Caco-2 (cell line): Measurements from ENCODE around the gene ARL11. TPM values are rescaled to one million over a fixed set of nuclear protein-coding genes. Genes with fewer than 3 reads are reported as not detected.

Experiments
- BruUV-seq: library from RNA; stranded (reverse); fragments of 400-500 nt; replicated peaks from 2 replicates; lab custom pipeline; 2021; lab: Mats Ljungman, UMichigan
- CTCF ChIA-PET: fragments of 300-600 bp; sonication (Branson Sonifier 250); formaldehyde crosslinking; loops from one replicate; lab custom pipeline; 2022; ENCODE audit warnings: antibody characterized with exemption; lab: Charles Lee
- POLR2A ChIA-PET: fragments of 300-600 bp; sonication (Branson Sonifier 250); formaldehyde crosslinking; loops from one replicate; lab custom pipeline; 2022; ENCODE audit warnings: antibody characterized with exemption; lab: Charles Lee
- DNase-seq, 2 experiments: peaks; one replicate each; pipeline versions ENCODE4 v3.0.0 to v3.0.0-alpha.2; 2020 to 2022
- H3K27me3 ChIP-seq: replicated peaks from 2 replicates; pipeline ENCODE4 v1.6.0; 2011; ENCODE audit warnings: low read length; ENCODE audit not compliant: control insufficient read depth, insufficient read depth
- H3K36me3 ChIP-seq: 2 replicates; pipeline ENCODE4 v1.5.1; 2011; ENCODE audit warnings: low read length; ENCODE audit not compliant: control insufficient read depth, insufficient read depth
- H3K4me1 ChIP-seq: fragments of 250-450 bp; sonication (Bioruptor Pico); 2 replicates; pipeline ENCODE4 v1.5.1; 2020; ENCODE audit warnings: mild to moderate bottlenecking
- H3K4me3 ChIP-seq: 2 replicates; pipeline ENCODE4 v1.5.1; 2011; ENCODE audit warnings: low read depth, mild to moderate bottlenecking, control low read depth, low read length
- H3K9me3 ChIP-seq: fragments of 250-450 bp; sonication (Bioruptor Pico); 2 replicates; pipeline ENCODE4 v1.5.1; 2020; ENCODE audit warnings: mild to moderate bottlenecking, moderate library complexity
- H3K27ac Mint-ChIP-seq: one replicate; pipeline ENCODE4 v1.8.0; 2022; ENCODE audit warnings: mixed read lengths; ENCODE audit not compliant: unreplicated experiment
- H3K27me3 Mint-ChIP-seq: one replicate; pipeline ENCODE4 v1.8.0; 2022; ENCODE audit warnings: mixed read lengths; ENCODE audit not compliant: insufficient read depth, unreplicated experiment
- H3K36me3 Mint-ChIP-seq: one replicate; pipeline ENCODE4 v1.8.0; 2022; ENCODE audit warnings: mild to moderate bottlenecking, mixed read lengths; ENCODE audit not compliant: insufficient read depth, unreplicated experiment
- H3K4me1 Mint-ChIP-seq: one replicate; pipeline ENCODE4 v1.8.0; 2022; ENCODE audit warnings: low read depth, mixed read lengths; ENCODE audit not compliant: unreplicated experiment
- H3K4me3 Mint-ChIP-seq: one replicate; pipeline ENCODE4 v1.8.0; 2022; ENCODE audit warnings: mild to moderate bottlenecking, moderate library complexity, mixed read lengths; ENCODE audit not compliant: unreplicated experiment
- H3K9me3 Mint-ChIP-seq: one replicate; pipeline ENCODE4 v1.8.0; 2022; ENCODE audit warnings: mixed read lengths; ENCODE audit not compliant: unreplicated experiment
- intact Hi-C: fragments of 100-400 bp; cut with micrococcal nuclease; formaldehyde crosslinking; loops from one replicate; pipeline ENCODE4 v1.10.0; 2022; ENCODE audit not compliant: unreplicated experiment
- total RNA-seq: library from RNA; stranded (reverse); gene quantifications from 2 replicates; pipeline ENCODE4 v1.2.3, GENCODE V29; 2022
- TF ChIP-seq, protein P1 (sequence below), 2 experiments: fragments of 200-600 bp in 1 of 2; IDR thresholded peaks; 1 replicate in 1 of 2; 2 replicates in 1 of 2; pipeline versions ENCODE4 v1.5.1 to v1.8.0; 2011 to 2022; ENCODE audit warnings: antibody characterized with exemption in 1 of 2, control low read depth in 1 of 2, inconsistent platforms in 1 of 2, low read depth in 1 of 2, low read length in 1 of 2, mild to moderate bottlenecking in 1 of 2, moderate library complexity in 1 of 2; ENCODE audit not compliant: insufficient read depth in 1 of 2, severe bottlenecking in 1 of 2, unreplicated experiment in 1 of 2

ARL11 gene
- total RNA-seq, 1 experiment from 2014 or later, result not detected

DNA sequence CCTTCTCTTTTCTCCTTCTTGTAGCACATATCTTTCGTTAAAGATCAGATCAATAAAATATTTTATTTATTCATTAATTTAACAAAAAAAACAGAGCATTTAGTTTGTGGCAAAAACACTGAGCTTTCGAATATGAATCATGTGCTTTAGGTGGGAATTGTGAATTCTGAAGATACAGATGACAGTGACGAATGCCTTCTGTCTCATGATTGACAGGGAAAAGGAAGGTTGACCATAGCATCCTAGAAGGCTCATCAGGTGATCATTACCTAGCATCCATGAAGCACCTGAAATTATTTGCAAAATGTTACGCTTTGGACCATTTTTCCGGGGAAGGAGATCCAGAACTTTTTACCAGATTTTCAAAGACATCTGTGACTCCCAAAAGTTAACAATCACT, 3.8 kb downstream of the ARL11 start:
- Mint-ChIP-seq H3K27me3 (no peaks in the 10 kb centered on the region), H3K9me3 (no peaks in the 10 kb centered on the region), H3K4me1 (no peaks in the 10 kb centered on the region), H3K36me3 (no peaks in the 10 kb centered on the region), H3K4me3 (no peak overlapping the region), H3K27ac (no peak overlapping the region)
- no peak for DNase-seq
- no peaks in the 10 kb centered on the region for H3K36me3 ChIP-seq
- intact Hi-C loops, result no loop called here
- ChIA-PET POLR2A (no interaction called here), CTCF (no interaction called here)
- BruUV-seq, result no TSS peak
- no peaks in the 10 kb centered on the region for H3K27me3 ChIP-seq
- peaks cover 6% of the 10 kb centered on the region; the same call in 1 of the 2 replicates for H3K4me1 ChIP-seq
- TF ChIP-seq, protein P1, sequence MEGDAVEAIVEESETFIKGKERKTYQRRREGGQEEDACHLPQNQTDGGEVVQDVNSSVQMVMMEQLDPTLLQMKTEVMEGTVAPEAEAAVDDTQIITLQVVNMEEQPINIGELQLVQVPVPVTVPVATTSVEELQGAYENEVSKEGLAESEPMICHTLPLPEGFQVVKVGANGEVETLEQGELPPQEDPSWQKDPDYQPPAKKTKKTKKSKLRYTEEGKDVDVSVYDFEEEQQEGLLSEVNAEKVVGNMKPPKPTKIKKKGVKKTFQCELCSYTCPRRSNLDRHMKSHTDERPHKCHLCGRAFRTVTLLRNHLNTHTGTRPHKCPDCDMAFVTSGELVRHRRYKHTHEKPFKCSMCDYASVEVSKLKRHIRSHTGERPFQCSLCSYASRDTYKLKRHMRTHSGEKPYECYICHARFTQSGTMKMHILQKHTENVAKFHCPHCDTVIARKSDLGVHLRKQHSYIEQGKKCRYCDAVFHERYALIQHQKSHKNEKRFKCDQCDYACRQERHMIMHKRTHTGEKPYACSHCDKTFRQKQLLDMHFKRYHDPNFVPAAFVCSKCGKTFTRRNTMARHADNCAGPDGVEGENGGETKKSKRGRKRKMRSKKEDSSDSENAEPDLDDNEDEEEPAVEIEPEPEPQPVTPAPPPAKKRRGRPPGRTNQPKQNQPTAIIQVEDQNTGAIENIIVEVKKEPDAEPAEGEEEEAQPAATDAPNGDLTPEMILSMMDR (IDR thresholded peaks at IDR 0.05; ENCODE audit: insufficient read depth in 1 of 2, low read depth in 1 of 2, low read length in 1 of 2, severe bottlenecking in 1 of 2, unreplicated experiment in 1 of 2), result no peak
- H3K9me3 ChIP-seq, result no peaks in the 10 kb centered on the region
- H3K4me3 ChIP-seq, result no peak overlapping the region

DNA sequence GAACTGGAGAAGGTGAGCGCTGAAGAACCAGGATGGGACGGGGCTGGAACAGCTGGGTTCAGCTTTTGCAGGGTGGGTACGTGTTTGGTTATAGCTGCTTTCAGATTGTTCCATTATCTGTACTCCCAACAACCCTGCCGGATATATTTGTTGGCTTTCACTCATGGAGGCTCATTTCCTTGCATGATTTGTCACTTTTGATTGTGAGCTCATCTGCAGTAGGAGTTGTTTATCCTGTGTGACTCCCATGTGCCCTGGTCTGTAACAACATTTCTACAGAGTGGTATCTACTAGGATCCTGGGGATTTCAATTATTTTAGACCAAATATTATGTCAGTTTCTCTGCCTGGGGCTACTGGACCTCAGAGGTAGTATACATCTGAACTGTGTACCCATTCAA, 5.4 kb downstream of the ARL11 start:
- Histone ChIP-seq H3K27me3 (no peaks in the 10 kb centered on the region), H3K36me3 (no peaks in the 10 kb centered on the region), H3K9me3 (no peaks in the 10 kb centered on the region), H3K4me1 (peaks cover 6% of the 10 kb centered on the region; the same call in 1 of the 2 replicates), H3K4me3 (no peak overlapping the region)
- no peaks in the 10 kb centered on the region for H3K27me3 Mint-ChIP-seq
- H3K4me3 Mint-ChIP-seq, result no peak overlapping the region
- H3K9me3 Mint-ChIP-seq, result no peaks in the 10 kb centered on the region
- ChIA-PET CTCF (no interaction called here), POLR2A (no interaction called here)
- TF ChIP-seq, protein P1 (IDR thresholded peaks at IDR 0.05; ENCODE audit: insufficient read depth in 1 of 2, low read depth in 1 of 2, low read length in 1 of 2, severe bottlenecking in 1 of 2, unreplicated experiment in 1 of 2), result no peak
- H3K27ac Mint-ChIP-seq, result no peak overlapping the region
- intact Hi-C loops, result no loop called here
- BruUV-seq, result no TSS peak
- no peaks in the 10 kb centered on the region for H3K4me1 Mint-ChIP-seq
- no peak for DNase-seq
- H3K36me3 Mint-ChIP-seq, result no peaks in the 10 kb centered on the region

GRCh38 chr13:49635599-49636433, 7.5 kb downstream of the ARL11 start:
- intact Hi-C loops, result no loop called here
- Histone ChIP-seq H3K4me1 (no peaks in the 10 kb centered on the region), H3K4me3 (no peak overlapping the region), H3K27me3 (no peaks in the 10 kb centered on the region), H3K36me3 (no peaks in the 10 kb centered on the region), H3K9me3 (no peaks in the 10 kb centered on the region)
- Mint-ChIP-seq H3K4me1 (no peaks in the 10 kb centered on the region), H3K27ac (no peak overlapping the region), H3K9me3 (no peaks in the 10 kb centered on the region), H3K27me3 (no peaks in the 10 kb centered on the region), H3K4me3 (no peak overlapping the region), H3K36me3 (no peaks in the 10 kb centered on the region)
- DNase-seq, result no peak
- POLR2A ChIA-PET, result no interaction called here
- TF ChIP-seq, protein P1 (IDR thresholded peaks at IDR 0.05; ENCODE audit: insufficient read depth in 1 of 2, low read depth in 1 of 2, low read length in 1 of 2, severe bottlenecking in 1 of 2, unreplicated experiment in 1 of 2), result no peak
- no TSS peak for BruUV-seq
- CTCF ChIA-PET, result no interaction called here
